22Rv1 (cell line): ENCODE measurements around the gene SEZ6L.

Experiments
- H3K27ac ChIP-seq: fragments of 450-650 bp; 2 replicates; pipeline ENCODE4 v1.5.1; 2017
- ZFX ChIP-seq: fragments of 450-650 bp; IDR thresholded peaks from 2 replicates; pipeline ENCODE4 v1.6.1; 2017; ENCODE audit warnings: antibody characterized with exemption, borderline replicate concordance
- TF ChIP-seq, protein P1 (sequence below): fragments of 450-650 bp; IDR thresholded peaks from 2 replicates; pipeline ENCODE4 v1.5.1; 2017; ENCODE audit warnings: mild to moderate bottlenecking

Gene SEZ6L

DNA sequence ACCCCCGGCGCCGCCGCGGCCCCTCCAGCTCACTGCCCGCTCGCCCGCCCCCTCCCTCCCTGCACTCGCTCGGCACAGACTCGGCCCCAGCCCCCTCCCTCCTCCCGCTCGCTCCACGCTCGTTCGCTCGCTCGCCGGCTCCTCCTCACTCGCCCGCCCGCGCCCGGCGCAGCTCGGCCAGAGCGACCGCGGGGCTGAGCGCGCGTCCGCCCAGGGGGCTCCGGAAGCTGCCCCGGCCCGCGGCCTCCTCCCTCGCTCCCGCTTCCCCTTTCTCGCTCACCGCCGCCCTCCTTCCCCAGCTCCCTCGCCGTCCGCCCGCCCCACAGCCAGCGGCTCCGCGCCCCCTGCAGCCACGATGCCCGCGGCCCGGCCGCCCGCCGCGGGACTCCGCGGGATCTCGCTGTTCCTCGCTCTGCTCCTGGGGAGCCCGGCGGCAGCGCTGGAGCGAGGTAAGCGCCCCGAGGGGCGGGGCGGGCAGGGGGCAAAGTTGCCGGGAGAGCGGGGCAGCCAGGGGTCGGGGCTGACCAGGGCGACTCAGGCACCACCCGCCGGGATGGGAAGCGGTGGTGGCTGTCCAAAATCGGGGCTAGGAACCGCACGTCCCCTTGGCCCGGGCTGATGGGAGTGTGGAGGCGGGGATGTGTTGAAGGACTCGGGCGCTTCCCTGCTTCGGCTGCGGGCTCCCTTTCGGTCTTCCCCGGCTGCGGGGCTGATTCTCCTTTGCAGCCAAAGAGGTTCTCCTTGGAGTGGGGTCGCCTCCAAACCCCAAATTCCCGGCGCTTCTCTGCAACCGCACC, at the start of gene SEZ6L:
Gene SEZ6L (plus strand): TSS at position 148 of the 797 bp plus-strand sequence. CDS start 208 bp downstream, at position 356.
- no peak within 1 kb of the TSS for H3K27ac ChIP-seq
- no peak for TF ChIP-seq ZFX
- TF ChIP-seq, protein P1, sequence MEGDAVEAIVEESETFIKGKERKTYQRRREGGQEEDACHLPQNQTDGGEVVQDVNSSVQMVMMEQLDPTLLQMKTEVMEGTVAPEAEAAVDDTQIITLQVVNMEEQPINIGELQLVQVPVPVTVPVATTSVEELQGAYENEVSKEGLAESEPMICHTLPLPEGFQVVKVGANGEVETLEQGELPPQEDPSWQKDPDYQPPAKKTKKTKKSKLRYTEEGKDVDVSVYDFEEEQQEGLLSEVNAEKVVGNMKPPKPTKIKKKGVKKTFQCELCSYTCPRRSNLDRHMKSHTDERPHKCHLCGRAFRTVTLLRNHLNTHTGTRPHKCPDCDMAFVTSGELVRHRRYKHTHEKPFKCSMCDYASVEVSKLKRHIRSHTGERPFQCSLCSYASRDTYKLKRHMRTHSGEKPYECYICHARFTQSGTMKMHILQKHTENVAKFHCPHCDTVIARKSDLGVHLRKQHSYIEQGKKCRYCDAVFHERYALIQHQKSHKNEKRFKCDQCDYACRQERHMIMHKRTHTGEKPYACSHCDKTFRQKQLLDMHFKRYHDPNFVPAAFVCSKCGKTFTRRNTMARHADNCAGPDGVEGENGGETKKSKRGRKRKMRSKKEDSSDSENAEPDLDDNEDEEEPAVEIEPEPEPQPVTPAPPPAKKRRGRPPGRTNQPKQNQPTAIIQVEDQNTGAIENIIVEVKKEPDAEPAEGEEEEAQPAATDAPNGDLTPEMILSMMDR = no peak

DNA sequence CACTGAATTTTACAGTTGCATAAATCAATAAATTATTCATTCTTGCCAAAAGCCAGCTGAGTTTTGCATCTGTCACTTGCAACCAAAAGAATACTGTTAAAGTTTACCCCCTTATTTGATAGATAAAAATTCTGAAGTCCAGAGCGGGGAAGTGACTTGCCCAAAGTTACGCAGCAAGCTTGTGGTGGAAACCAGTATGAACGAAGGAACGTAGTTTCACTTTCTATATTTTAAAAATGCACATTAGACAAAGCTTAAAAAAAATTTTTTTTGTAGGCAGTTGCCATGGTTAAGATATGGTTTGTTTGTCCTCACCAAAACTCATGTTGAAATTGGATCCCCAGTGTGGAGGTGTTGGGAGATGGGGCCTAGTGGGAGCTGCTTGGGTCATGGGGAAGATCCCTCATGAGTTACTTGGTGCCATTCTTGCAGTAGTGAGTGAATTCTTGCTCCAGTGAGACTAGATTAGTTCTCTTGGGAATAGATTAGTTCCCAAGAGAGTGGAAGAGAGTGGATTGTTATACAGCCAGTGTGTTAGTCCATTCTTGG, 46.3 kb upstream of the SEZ6L start:
- TF ChIP-seq ZFX = no peak
- TF ChIP-seq, protein P1 = no peak

DNA sequence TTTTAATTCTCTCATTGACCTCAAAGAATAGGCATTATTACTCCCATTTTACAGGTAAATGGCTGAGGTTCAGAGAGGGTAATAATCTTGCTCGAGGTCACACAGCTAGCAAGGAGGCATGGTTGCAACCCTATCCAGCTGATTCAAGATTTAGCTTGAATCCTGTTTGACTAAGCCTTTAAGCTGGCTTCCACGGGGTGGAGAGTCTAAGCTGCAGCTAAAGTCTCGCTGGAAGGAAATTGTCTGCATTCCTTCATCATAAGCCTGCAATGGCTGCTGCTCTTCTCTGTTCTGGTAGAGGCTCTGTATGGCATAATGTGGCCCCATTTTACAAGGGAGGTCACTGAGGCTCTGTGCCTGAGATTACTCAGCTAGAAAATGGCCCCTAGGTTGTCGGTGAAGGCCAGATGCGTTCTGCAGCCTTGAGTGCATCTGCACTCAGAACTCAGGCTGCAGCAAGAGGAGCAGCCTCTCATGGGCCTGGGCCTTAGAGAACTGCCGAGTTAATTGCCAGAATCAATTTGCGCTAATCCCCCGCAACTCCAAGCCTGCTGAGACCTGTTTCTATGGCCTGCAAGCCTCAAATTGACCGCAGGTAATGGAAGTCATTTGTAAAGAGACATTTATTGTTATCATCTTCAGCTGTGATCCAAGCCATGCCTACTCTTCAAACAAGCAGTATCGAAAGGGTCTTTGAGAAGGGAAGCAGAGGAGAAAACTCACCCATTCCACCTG, 44.1 kb upstream of the SEZ6L start:
- H3K27ac ChIP-seq = no peak overlapping the region
- TF ChIP-seq, protein P1 = no peak
- no peak for TF ChIP-seq ZFX

More for the DNA sequence above, 46.3 kb upstream of the SEZ6L start:
- H3K27ac ChIP-seq = no peak overlapping the region

DNA sequence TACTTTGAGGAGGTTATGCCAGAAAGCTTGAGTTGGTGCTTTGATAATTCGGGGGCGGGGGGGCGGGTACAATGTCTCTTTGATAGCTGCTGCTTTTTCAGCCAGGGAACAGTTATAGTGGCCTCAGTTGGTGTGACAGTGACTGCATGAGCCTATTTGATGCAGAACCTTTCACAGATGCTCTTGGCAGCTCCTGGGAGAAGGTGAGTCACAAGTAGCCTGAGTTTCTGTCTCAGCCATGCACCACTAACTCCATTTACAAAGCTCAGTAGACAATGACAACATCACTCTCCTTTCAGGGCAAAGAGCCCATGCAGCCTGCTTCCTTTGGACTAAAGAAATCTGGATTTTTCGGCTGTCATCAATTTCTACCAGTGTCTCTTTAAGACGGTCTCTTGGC, 42.1 kb upstream of the SEZ6L start:
- TF ChIP-seq, protein P1 = no peak
- no peak for TF ChIP-seq ZFX
- H3K27ac ChIP-seq = no peak overlapping the region

DNA sequence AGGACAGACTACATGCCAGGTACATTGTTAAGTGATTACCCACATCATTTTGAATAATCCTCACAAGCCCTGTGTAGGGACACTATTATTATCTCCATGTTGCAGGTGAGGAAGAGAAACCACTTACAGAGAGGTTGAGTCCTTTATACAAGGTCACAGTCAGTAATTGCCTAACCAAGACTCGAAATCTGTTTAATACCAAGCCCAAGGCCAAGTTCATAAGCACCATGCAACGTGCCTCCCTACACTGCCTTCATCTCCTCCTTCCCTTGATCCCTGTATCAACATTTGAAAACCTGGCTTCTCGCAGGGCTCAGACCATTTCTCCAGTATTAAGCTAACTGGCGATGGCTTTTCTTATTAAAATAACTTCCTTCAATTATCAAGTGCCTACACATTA, 41.7 kb upstream of the SEZ6L start:
- TF ChIP-seq, protein P1 = no peak
- TF ChIP-seq ZFX = no peak
- H3K27ac ChIP-seq = no peak overlapping the region

DNA sequence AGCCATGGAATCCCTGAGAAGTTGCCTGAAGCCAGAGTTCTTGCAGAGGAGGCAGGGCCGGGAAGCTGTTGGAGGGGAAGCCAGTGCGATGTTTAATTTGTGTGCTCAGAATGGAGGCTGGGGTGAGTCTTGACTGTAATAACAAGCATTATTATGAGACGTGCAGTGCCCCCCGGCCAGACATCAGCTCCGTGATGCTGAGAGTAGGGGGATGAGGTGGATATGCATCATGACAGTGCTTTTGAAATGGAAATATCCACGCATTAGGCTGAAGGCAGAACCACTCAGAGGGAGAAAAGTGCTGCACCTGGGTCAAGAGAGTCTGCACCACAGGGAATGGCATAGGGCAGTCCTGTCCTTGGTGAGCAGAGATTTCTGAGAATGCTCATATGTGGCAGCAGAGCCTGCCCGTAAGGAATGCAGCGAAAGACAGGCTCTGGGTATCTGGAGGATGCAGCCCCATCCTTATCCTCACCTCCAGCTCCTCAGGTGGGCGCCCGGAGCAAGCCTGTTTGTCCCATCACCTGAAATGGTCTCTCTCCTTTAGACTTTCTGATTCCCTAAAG, 37.6 kb upstream of the SEZ6L start:
- no peak overlapping the region for H3K27ac ChIP-seq
- TF ChIP-seq, protein P1 = no peak
- no peak for TF ChIP-seq ZFX
